Endothelial cell (in vitro differentiated cells): ENCODE data around the gene HDGFL3. TPM values are rescaled to one million over a fixed set of nuclear protein-coding genes. Genes with fewer than 3 reads are reported as not detected.
A peak's percentile ranks its signal among the peaks of the same experiment; 100 is the strongest.

Experiments used
- DNase-seq: peaks from one replicate; pipeline ENCODE4 v3.0.0; 2021; ENCODE audit warnings: low spot score
- H3K27ac Mint-ChIP-seq: one replicate; pipeline ENCODE4 v1.8.0; 2021; ENCODE audit warnings: mixed read lengths, inconsistent platforms; ENCODE audit not compliant: unreplicated experiment
- H3K27me3 Mint-ChIP-seq: one replicate; pipeline ENCODE4 v1.8.0; 2021; ENCODE audit warnings: mild to moderate bottlenecking, moderate library complexity, mixed read lengths, inconsistent platforms; ENCODE audit not compliant: unreplicated experiment
- H3K36me3 Mint-ChIP-seq: one replicate; pipeline ENCODE4 v1.8.0; 2021; ENCODE audit warnings: mild to moderate bottlenecking, low read depth, mixed read lengths, inconsistent platforms; ENCODE audit not compliant: unreplicated experiment
- H3K4me1 Mint-ChIP-seq: one replicate; pipeline ENCODE4 v1.8.0; 2021; ENCODE audit warnings: mild to moderate bottlenecking, mixed read lengths, inconsistent platforms; ENCODE audit not compliant: unreplicated experiment
- H3K4me3 Mint-ChIP-seq: one replicate; pipeline ENCODE4 v1.8.0; 2021; ENCODE audit warnings: mild to moderate bottlenecking, mixed read lengths, inconsistent platforms; ENCODE audit not compliant: unreplicated experiment
- H3K9me3 Mint-ChIP-seq: one replicate; pipeline ENCODE4 v1.8.0; 2021; ENCODE audit warnings: mixed read lengths, inconsistent platforms; ENCODE audit not compliant: unreplicated experiment
- long read RNA-seq: library from polyadenylated mRNA; unstranded; transcript quantifications from one replicate; pipeline ENCODE4 v2.0.0, GENCODE V29; 2020; ENCODE audit not compliant: unreplicated experiment
- total RNA-seq: library from RNA; stranded (reverse); fragmentation: NEBNext Ultra II Directional; extraction: Animal tissue kit (Norgen Biotek cat#: 25700); gene quantifications from one replicate; pipeline ENCODE4 v1.2.1, GENCODE V29; 2021; ENCODE audit not compliant: unreplicated experiment
- TF ChIP-seq, protein P1 (sequence below): fragments of 200-600 bp; sonication (generic); IDR thresholded peaks from one replicate; pipeline ENCODE4 v1.5.0; 2021; ENCODE audit warnings: antibody characterized with exemption; ENCODE audit not compliant: unreplicated experiment

HDGFL3 gene
- total RNA-seq = 91.2 TPM
- long read RNA-seq, full-length matches to known transcripts = 10 of 14 reads
- long read RNA-seq, partial matches to known transcripts = 3 of 14 reads
- long read RNA-seq, other reads (novel, unspliced or antisense) = 1 of 14 reads

DNA sequence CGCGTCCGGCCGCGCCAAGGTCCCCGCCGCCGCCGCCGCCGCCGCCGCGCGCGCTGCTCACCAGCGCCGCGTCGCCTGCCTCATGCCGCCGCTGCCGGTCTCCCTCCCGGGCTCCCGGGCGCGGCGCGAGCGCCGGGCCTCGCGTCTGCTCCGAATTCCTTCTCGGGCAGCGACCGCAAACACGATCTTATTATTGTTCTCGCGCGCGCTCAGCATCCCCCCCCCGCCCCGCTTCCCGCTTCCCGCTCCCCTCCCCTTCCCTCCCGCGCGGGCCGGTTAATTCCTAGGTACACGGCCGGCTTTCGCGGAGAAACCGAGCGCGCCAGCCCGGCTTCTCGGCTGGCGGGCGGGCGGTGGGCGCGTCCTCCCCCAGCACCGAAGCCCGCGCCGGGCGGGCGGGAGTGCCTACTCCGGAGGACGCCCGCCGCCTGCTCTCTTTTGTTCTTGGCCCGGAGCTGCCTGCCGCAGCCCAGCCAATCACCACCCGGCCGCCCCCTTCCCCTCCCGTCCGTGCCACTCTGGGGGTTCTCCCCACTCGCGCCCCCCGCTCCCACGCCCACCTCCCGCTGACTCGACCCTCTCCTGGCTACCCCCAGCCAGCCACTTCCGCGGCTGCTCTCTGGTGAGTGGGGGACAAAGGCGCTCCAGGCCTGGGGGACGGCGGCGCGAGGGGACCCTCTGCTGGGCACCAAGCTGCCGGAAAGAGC, at the start of gene HDGFL3:
Gene HDGFL3 (minus strand): TSS at position 164 of the 707 bp plus-strand sequence. CDS start 409 bp downstream, outside the sequence.
- DNase-seq = peak; percentile 68
- Mint-ChIP-seq H3K9me3 (no peaks in the 10 kb centered on the region), H3K4me1 (peaks cover 23% of the 10 kb centered on the region), H3K36me3 (peaks cover 5% of the 10 kb centered on the region), H3K4me3 (peak within 1 kb of the TSS; percentile 100), H3K27ac (peak within 1 kb of the TSS; percentile 97), H3K27me3 (peaks cover 4% of the 10 kb centered on the region)
- TF ChIP-seq, protein P1, sequence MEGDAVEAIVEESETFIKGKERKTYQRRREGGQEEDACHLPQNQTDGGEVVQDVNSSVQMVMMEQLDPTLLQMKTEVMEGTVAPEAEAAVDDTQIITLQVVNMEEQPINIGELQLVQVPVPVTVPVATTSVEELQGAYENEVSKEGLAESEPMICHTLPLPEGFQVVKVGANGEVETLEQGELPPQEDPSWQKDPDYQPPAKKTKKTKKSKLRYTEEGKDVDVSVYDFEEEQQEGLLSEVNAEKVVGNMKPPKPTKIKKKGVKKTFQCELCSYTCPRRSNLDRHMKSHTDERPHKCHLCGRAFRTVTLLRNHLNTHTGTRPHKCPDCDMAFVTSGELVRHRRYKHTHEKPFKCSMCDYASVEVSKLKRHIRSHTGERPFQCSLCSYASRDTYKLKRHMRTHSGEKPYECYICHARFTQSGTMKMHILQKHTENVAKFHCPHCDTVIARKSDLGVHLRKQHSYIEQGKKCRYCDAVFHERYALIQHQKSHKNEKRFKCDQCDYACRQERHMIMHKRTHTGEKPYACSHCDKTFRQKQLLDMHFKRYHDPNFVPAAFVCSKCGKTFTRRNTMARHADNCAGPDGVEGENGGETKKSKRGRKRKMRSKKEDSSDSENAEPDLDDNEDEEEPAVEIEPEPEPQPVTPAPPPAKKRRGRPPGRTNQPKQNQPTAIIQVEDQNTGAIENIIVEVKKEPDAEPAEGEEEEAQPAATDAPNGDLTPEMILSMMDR = no peak

DNA sequence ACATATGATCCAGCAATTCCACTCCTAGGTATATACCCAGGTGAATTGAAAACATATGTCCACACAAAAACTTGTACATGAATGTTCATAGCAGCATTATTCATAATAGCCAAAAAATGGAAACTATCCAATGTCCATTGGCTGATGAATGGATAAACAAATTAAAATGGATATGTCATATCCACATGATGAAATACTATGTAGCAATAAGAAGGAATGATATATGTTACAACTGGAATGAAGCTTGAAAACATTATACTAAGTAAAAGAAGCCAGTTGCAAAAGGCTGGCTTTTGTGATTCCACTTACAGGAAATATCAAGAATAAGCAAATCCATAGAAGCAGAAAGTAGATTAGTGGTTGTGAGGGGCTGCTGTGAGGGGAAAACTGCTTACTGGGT, 43.2 kb upstream of the HDGFL3 start:
- Mint-ChIP-seq H3K27me3 (no peaks in the 10 kb centered on the region), H3K4me1 (no peaks in the 10 kb centered on the region), H3K4me3 (no peak overlapping the region), H3K27ac (no peak overlapping the region), H3K9me3 (no peaks in the 10 kb centered on the region), H3K36me3 (no peaks in the 10 kb centered on the region)
- TF ChIP-seq, protein P1 = no peak
- no peak for DNase-seq

DNA sequence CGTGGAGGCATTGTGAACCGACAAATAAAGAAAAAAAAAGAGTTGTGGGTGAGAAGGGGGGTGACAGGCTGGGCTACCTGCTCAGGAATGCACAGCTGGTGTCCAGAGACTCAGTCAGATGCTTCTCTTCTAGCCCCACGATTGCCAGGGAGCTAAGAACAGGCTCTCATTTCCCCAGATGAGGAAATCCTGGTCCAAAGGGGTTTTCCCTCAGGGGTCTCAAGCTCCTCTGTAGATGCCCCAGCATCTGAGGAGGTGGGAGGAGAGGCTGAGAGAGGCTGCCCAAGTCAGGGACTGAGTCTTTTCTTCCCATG, 41.4 kb upstream of the HDGFL3 start:
- H3K4me1 Mint-ChIP-seq = no peaks in the 10 kb centered on the region
- DNase-seq = no peak
- no peaks in the 10 kb centered on the region for H3K27me3 Mint-ChIP-seq
- H3K36me3 Mint-ChIP-seq = no peaks in the 10 kb centered on the region
- TF ChIP-seq, protein P1 = no peak
- H3K4me3 Mint-ChIP-seq = no peak overlapping the region
- H3K27ac Mint-ChIP-seq = no peak overlapping the region
- no peaks in the 10 kb centered on the region for H3K9me3 Mint-ChIP-seq

DNA sequence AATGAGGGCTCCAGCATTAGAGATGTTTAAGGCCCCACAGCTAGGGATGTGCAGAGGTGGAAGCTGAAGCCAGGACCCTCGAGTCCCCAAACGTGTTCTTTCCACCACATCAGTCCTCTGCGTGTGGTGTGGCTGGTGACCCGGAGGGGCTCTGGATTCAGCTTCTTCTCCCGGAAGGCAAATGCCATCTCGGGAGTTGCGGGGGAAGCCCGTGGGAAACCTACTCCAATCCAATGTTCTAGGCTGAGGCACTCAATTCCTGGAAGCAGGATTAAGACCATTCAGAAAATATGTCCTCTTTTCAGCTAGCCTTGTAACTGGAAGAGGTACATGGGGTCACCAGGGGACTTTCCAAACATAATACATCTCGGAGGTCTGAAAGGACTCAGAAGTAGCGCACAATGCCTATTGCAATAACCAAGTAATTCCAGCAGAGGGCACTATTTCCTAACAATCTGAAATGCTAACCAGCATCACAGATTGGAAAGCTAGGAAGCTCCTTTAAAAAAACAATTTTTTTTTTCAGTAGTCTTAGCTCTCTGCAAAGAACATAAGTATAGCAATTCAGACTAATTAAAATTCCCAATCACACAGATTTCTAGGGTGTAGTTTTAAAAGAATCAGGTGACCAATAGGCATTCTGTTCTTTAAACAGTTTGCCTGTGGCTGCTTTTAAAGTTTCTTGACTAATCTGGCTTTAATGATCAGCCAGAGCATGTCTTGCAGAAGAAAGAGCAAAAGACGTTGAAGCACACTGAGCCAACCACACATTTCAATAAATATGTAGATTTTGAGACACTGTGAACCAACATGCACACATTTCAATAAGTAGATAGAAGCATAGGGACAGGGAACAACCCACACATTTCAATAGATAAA, 40.8 kb upstream of the HDGFL3 start:
- Mint-ChIP-seq H3K36me3 (no peaks in the 10 kb centered on the region), H3K27ac (no peak overlapping the region), H3K27me3 (no peaks in the 10 kb centered on the region), H3K9me3 (no peaks in the 10 kb centered on the region), H3K4me3 (no peak overlapping the region), H3K4me1 (no peaks in the 10 kb centered on the region)
- TF ChIP-seq, protein P1 = peak; percentile 99
- peak; percentile 60 for DNase-seq
